Erythroblast (primary cell): ENCODE data around the gene SH2B2.
A peak's percentile ranks its signal among the peaks of the same experiment; 100 is the strongest.

Experiments
- DNase-seq, 2 experiments: peaks; one replicate each; lab custom pipeline; 2025; lab: John Stamatoyannopoulos, UW
- GATA1 ChIP-seq: IDR thresholded peaks from 2 replicates; pipeline ENCODE4 v1.6.1; 2011; ENCODE audit warnings: low read depth, mild to moderate bottlenecking, control low read depth, low read length, moderate library complexity
- POLR2A ChIP-seq: IDR thresholded peaks from 2 replicates; pipeline ENCODE4 v1.6.1; 2011; ENCODE audit warnings: mild to moderate bottlenecking, low read length

SH2B2 gene

DNA sequence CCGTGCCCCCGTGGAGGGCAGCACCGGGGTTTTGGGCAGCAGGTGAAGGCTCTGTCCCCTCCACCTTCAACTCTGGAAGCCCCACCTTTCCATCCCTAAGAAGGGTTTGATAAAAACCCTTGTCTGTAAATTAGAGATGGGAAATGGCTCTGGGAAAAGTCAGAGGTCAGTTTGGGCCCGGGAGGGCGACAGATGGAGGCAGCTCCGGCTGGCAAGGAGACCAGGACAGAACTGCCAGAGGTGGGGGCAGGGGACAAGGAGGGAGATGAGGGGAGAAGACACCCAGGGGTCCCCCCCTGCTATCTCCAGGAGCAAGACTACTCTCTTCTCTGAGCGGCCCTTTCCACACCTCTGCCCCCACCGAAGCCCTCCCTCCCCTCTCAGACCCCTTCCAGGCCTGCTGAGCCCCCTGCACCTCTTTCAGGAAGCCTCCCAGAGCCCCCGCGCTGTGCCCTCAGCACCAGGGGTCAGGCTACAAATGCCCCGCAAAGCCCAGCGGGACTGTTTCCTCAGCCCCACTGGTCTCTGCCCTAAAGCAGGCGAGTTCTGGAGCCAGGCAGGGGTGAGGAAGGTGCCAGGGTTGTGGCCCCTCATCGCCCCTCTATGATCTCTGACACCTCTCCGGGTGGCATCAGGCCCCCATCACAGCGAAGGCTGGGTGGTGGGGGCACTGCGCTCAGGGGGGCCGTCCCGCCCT, 980 bp upstream of the SH2B2 start:
- no peak for DNase-seq
- no peak for TF ChIP-seq POLR2A
- no peak for TF ChIP-seq GATA1

- peak in 1 of 2 experiments; percentile 36 for DNase-seq
- no peak for TF ChIP-seq POLR2A
These were observed 678 bp downstream of the SH2B2 start for GRCh38 chr7:102287111-102287980.

- TF ChIP-seq GATA1 (no peak), POLR2A (no peak)
- no peak for DNase-seq
These were observed 1.3 kb downstream of the SH2B2 start for GRCh38 chr7:102287981-102288278.

DNA sequence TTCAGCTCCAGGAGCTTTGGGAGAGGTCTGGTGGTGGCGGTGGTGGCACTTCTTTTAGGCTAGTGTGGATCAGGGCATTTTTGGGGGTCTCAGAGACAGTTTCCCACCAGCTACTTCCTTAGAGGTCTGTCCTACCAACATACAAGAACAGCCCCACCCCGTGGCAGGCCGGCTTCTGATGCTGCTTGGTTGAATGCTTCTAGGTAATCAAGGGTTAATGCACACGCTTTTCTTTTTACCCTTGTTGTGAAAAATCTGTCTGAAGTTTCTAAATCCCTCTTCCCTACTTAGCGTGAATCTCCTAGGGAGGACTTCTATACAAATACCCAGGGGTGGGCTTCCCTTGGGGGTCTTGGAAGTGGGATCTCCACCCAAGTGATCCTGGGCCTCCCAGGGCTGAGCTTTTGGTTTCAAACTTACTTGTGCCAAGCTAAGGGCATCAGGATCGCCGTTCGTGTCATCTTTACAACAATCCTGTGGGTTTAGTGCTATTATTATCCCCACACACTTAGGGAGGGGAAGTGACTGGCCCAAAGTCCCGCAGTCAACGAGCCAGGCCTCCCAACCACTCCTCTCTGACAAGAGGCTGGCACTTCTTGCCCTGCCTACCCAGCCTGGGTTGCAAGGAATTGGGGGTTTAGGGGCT, 1.7 kb downstream of the SH2B2 start:
- TF ChIP-seq POLR2A (no peak), GATA1 (no peak)
- peak in 1 of 2 experiments; percentile 10 for DNase-seq

- TF ChIP-seq GATA1 (no peak), POLR2A (no peak)
- no peak for DNase-seq
These were observed 2.4 kb downstream of the SH2B2 start for GRCh38 chr7:102289057-102289456.

- DNase-seq, result no peak
- no peak for TF ChIP-seq GATA1
- no peak for TF ChIP-seq POLR2A
These were observed 4.6 kb downstream of the SH2B2 start for GRCh38 chr7:102291056-102291915.

- no peak for DNase-seq
- TF ChIP-seq POLR2A (no peak), GATA1 (no peak)
These were observed 5.2 kb downstream of the SH2B2 start for GRCh38 chr7:102291916-102292267.

- TF ChIP-seq POLR2A (no peak), GATA1 (no peak)
- DNase-seq, result no peak
These were observed 6.4 kb downstream of the SH2B2 start for GRCh38 chr7:102292813-102293798.

DNA sequence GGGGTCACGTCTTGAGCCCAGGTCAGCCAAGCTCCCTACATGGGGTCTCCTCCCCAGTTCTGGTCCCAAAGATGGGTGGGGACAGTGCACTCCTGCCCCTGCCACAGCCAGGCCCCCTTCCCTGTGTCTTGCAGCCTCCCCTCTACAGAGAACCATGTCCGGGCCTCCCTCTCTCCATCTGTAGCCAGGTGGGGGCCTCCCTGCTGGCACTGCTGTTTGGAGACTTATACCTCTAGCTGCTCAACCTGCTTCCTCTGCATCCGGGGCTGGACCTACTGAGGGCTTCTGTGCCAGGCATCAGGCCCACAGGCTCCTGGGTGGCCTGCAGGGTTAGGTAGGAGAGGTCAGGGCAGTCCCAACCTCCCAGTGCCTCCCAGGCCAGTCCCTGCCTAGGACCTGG, 7.9 kb downstream of the SH2B2 start:
- no peak for DNase-seq
- TF ChIP-seq POLR2A (no peak), GATA1 (no peak)

- DNase-seq, result no peak
- TF ChIP-seq GATA1, result no peak
- no peak for TF ChIP-seq POLR2A
These were observed 8.9 kb downstream of the SH2B2 start for GRCh38 chr7:102295346-102296178.

GRCh38 chr7:102296179-102296438, 9.4 kb downstream of the SH2B2 start:
- no peak for TF ChIP-seq GATA1
- no peak for TF ChIP-seq POLR2A

GRCh38 chr7:102296514-102296913, 9.8 kb downstream of the SH2B2 start:
- TF ChIP-seq POLR2A (no peak), GATA1 (no peak)
- no peak for DNase-seq

More at GRCh38 chr7:102296179-102296438, 9.4 kb downstream of the SH2B2 start:
- no peak for DNase-seq
